ENCODE results near the gene DNAJC5. TPM values are rescaled to one million over a fixed set of nuclear protein-coding genes. Genes with fewer than 3 reads are reported as not detected.

DNAJC5 gene
- total RNA-seq, 2 experiments from 2014 or later, result 27.5 to 27.7 TPM

- no peak for TF ChIP-seq CTCF (conservative IDR thresholded peaks at IDR 0.05; ENCODE audit: low read length)
- TF ChIP-seq EZH2phosphoT487 (IDR thresholded peaks at IDR 0.05; ENCODE audit: borderline replicate concordance, low read depth, low read length), result no peak
- Histone ChIP-seq H3K4me2 (ENCODE audit: low read length) (peak overlapping the region; percentile 96), H3K9me2 (ENCODE audit: insufficient read depth, low read length) (no peaks in the 10 kb centered on the region), H2AFZ (ENCODE audit: low read length) (peak overlapping the region; percentile 50), H3K9me3 (ENCODE audit: low read length) (no peaks in the 10 kb centered on the region), H3K27ac (ENCODE audit: low read depth, low read length, poor library complexity, severe bottlenecking) (peak overlapping the region; percentile 89), H4K20me1 (ENCODE audit: insufficient read depth, low read length) (no peaks in the 10 kb centered on the region), H3K4me3 (ENCODE audit: low read depth, low read length, poor library complexity, severe bottlenecking) (peak overlapping the region; percentile 82), H3K36me3 (ENCODE audit: insufficient read depth, low read length) (peaks cover 15% of the 10 kb centered on the region), H3K4me1 (ENCODE audit: insufficient read depth, low read length, poor library complexity, severe bottlenecking) (peaks cover 37% of the 10 kb centered on the region), H3K79me2 (ENCODE audit: insufficient read depth, low read depth, low read length) (peaks cover 14% of the 10 kb centered on the region)
- intact Hi-C loops (cut with micrococcal nuclease; ENCODE audit: unreplicated experiment), result loop anchor here (10.0 kb wide), 1 partner anchor 354 kb away; the partner anchor contains the start of gene GMEB2
- DNase-seq (ENCODE audit: low spot score), result peak; percentile 84
- ChIA-PET CTCF (ENCODE audit: unreplicated experiment) (no interaction called here), POLR2A (no interaction called here)
- no TSS peak for BruUV-seq (replicated peaks)
These were observed 83.6 kb downstream of the DNAJC5 start for GRCh38 chr20:63978319-63979228.

- Histone ChIP-seq H4K20me1 (ENCODE audit: insufficient read depth, low read length) (no peaks in the 10 kb centered on the region), H3K9me2 (ENCODE audit: insufficient read depth, low read length) (no peaks in the 10 kb centered on the region), H3K27ac (ENCODE audit: low read depth, low read length, poor library complexity, severe bottlenecking) (peak overlapping the region; percentile 89), H3K4me2 (ENCODE audit: low read length) (peak overlapping the region; percentile 96), H3K4me3 (ENCODE audit: low read depth, low read length, poor library complexity, severe bottlenecking) (peak overlapping the region; percentile 82), H3K9me3 (ENCODE audit: low read length) (no peaks in the 10 kb centered on the region), H2AFZ (ENCODE audit: low read length) (peak overlapping the region; percentile 50; the same call in 1 of the 2 replicates), H3K36me3 (ENCODE audit: insufficient read depth, low read length) (peaks cover 22% of the 10 kb centered on the region), H3K79me2 (ENCODE audit: insufficient read depth, low read depth, low read length) (peaks cover 14% of the 10 kb centered on the region), H3K4me1 (ENCODE audit: insufficient read depth, low read length, poor library complexity, severe bottlenecking) (peaks cover 35% of the 10 kb centered on the region)
- ChIA-PET CTCF (ENCODE audit: unreplicated experiment) (no interaction called here), POLR2A (no interaction called here)
- TF ChIP-seq CTCF (conservative IDR thresholded peaks at IDR 0.05; ENCODE audit: low read length) (no peak), EZH2phosphoT487 (IDR thresholded peaks at IDR 0.05; ENCODE audit: borderline replicate concordance, low read depth, low read length) (no peak)
- BruUV-seq (replicated peaks), result no TSS peak
- no peak for DNase-seq (ENCODE audit: low spot score)
- intact Hi-C loops (cut with micrococcal nuclease; ENCODE audit: unreplicated experiment), result loop anchor here (10.0 kb wide), 1 partner anchor 354 kb away; the partner anchor contains the start of gene GMEB2
These were observed 84.3 kb downstream of the DNAJC5 start for GRCh38 chr20:63979229-63979556.

Data from OCI-LY7 (cell line).